Caco-2 (cell line): Measurements from ENCODE around the gene GOLGA6A. TPM values are rescaled to one million over a fixed set of nuclear protein-coding genes. Genes with fewer than 3 reads are reported as not detected.

Experiments used
- BruUV-seq: library from RNA; stranded (reverse); fragments of 400-500 nt; replicated peaks from 2 replicates; lab custom pipeline; 2021; lab: Mats Ljungman, UMichigan
- CTCF ChIA-PET: fragments of 300-600 bp; sonication (Branson Sonifier 250); formaldehyde crosslinking; loops from one replicate; lab custom pipeline; 2022; ENCODE audit warnings: antibody characterized with exemption; lab: Charles Lee
- POLR2A ChIA-PET: fragments of 300-600 bp; sonication (Branson Sonifier 250); formaldehyde crosslinking; loops from one replicate; lab custom pipeline; 2022; ENCODE audit warnings: antibody characterized with exemption; lab: Charles Lee
- DNase-seq, 2 experiments: peaks; one replicate each; pipeline versions ENCODE4 v3.0.0 to v3.0.0-alpha.2; 2020 to 2022
- H3K27me3 ChIP-seq: replicated peaks from 2 replicates; pipeline ENCODE4 v1.6.0; 2011; ENCODE audit warnings: low read length; ENCODE audit not compliant: control insufficient read depth, insufficient read depth
- H3K36me3 ChIP-seq: 2 replicates; pipeline ENCODE4 v1.5.1; 2011; ENCODE audit warnings: low read length; ENCODE audit not compliant: control insufficient read depth, insufficient read depth
- H3K4me1 ChIP-seq: fragments of 250-450 bp; sonication (Bioruptor Pico); 2 replicates; pipeline ENCODE4 v1.5.1; 2020; ENCODE audit warnings: mild to moderate bottlenecking
- H3K4me3 ChIP-seq: 2 replicates; pipeline ENCODE4 v1.5.1; 2011; ENCODE audit warnings: low read depth, mild to moderate bottlenecking, control low read depth, low read length
- H3K9me3 ChIP-seq: fragments of 250-450 bp; sonication (Bioruptor Pico); 2 replicates; pipeline ENCODE4 v1.5.1; 2020; ENCODE audit warnings: mild to moderate bottlenecking, moderate library complexity
- H3K27ac Mint-ChIP-seq: one replicate; pipeline ENCODE4 v1.8.0; 2022; ENCODE audit warnings: mixed read lengths; ENCODE audit not compliant: unreplicated experiment
- H3K27me3 Mint-ChIP-seq: one replicate; pipeline ENCODE4 v1.8.0; 2022; ENCODE audit warnings: mixed read lengths; ENCODE audit not compliant: insufficient read depth, unreplicated experiment
- H3K36me3 Mint-ChIP-seq: one replicate; pipeline ENCODE4 v1.8.0; 2022; ENCODE audit warnings: mild to moderate bottlenecking, mixed read lengths; ENCODE audit not compliant: insufficient read depth, unreplicated experiment
- H3K4me1 Mint-ChIP-seq: one replicate; pipeline ENCODE4 v1.8.0; 2022; ENCODE audit warnings: low read depth, mixed read lengths; ENCODE audit not compliant: unreplicated experiment
- H3K4me3 Mint-ChIP-seq: one replicate; pipeline ENCODE4 v1.8.0; 2022; ENCODE audit warnings: mild to moderate bottlenecking, moderate library complexity, mixed read lengths; ENCODE audit not compliant: unreplicated experiment
- H3K9me3 Mint-ChIP-seq: one replicate; pipeline ENCODE4 v1.8.0; 2022; ENCODE audit warnings: mixed read lengths; ENCODE audit not compliant: unreplicated experiment
- intact Hi-C: fragments of 100-400 bp; cut with micrococcal nuclease; formaldehyde crosslinking; loops from one replicate; pipeline ENCODE4 v1.10.0; 2022; ENCODE audit not compliant: unreplicated experiment
- total RNA-seq: library from RNA; stranded (reverse); gene quantifications from 2 replicates; pipeline ENCODE4 v1.2.3, GENCODE V29; 2022
- TF ChIP-seq, protein P1 (sequence below), 2 experiments: fragments of 200-600 bp in 1 of 2; IDR thresholded peaks; 1 replicate in 1 of 2; 2 replicates in 1 of 2; pipeline versions ENCODE4 v1.5.1 to v1.8.0; 2011 to 2022; ENCODE audit warnings: antibody characterized with exemption in 1 of 2, control low read depth in 1 of 2, inconsistent platforms in 1 of 2, low read depth in 1 of 2, low read length in 1 of 2, mild to moderate bottlenecking in 1 of 2, moderate library complexity in 1 of 2; ENCODE audit not compliant: insufficient read depth in 1 of 2, severe bottlenecking in 1 of 2, unreplicated experiment in 1 of 2

GOLGA6A gene
- total RNA-seq, 1 experiment from 2014 or later = not detected

DNA sequence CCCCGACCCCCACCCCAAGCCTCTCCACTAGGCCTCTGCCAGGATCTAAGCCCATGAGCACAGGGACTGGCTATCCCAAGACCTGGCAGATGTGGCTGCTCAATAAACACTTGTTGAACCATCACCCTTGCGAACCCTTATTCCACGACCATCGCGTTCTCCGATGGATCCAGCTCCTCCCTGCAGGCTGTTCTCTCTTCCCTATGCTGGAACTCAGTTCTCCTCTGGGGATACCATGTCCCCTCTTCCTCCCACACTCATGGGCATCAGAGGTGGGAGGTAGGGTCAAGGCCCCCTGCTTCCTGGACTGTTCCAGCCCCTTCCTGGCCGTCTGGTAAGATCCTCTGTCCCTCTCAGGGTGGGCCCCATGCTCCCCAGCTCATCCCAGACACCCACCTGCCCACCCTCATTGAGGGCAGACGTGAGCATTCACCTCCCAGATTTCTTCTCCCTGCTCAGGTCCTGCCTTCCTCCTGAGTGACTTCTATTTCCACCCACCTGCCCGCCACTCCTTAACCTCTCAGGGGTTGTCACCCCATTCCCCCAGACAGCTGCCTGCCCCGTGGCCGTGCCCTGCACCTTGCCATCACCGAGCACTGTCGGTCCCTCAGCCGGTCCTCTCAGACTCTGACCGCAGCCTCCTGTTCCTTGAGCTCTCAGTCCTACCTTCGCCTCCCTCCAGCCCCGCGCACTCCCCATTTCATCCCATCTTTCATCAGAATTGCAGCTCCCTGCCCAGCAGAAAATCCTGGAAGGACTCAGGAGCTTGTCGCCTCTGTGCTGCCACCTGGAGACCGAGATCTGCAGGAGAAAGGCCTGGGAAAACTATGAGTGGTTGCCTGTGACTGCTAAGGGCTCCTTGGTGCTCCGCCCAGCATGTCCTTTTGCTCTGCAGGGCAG, 45.8 kb downstream of the GOLGA6A start:
- Histone ChIP-seq H3K9me3 (no peaks in the 10 kb centered on the region), H3K4me3 (no peak overlapping the region), H3K4me1 (no peaks in the 10 kb centered on the region), H3K27me3 (no peaks in the 10 kb centered on the region), H3K36me3 (no peaks in the 10 kb centered on the region)
- no peaks in the 10 kb centered on the region for H3K4me1 Mint-ChIP-seq
- TF ChIP-seq, protein P1, sequence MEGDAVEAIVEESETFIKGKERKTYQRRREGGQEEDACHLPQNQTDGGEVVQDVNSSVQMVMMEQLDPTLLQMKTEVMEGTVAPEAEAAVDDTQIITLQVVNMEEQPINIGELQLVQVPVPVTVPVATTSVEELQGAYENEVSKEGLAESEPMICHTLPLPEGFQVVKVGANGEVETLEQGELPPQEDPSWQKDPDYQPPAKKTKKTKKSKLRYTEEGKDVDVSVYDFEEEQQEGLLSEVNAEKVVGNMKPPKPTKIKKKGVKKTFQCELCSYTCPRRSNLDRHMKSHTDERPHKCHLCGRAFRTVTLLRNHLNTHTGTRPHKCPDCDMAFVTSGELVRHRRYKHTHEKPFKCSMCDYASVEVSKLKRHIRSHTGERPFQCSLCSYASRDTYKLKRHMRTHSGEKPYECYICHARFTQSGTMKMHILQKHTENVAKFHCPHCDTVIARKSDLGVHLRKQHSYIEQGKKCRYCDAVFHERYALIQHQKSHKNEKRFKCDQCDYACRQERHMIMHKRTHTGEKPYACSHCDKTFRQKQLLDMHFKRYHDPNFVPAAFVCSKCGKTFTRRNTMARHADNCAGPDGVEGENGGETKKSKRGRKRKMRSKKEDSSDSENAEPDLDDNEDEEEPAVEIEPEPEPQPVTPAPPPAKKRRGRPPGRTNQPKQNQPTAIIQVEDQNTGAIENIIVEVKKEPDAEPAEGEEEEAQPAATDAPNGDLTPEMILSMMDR (IDR thresholded peaks at IDR 0.05; ENCODE audit: insufficient read depth in 1 of 2, low read depth in 1 of 2, low read length in 1 of 2, severe bottlenecking in 1 of 2, unreplicated experiment in 1 of 2) = peak; percentile 60 to 82
- H3K27ac Mint-ChIP-seq = no peak overlapping the region
- intact Hi-C loops = loop anchor here (1.0 to 5.0 kb wide), 2 partner anchors 44 to 63 kb away; partner anchors contain the start of genes PML and STOML1
- no peaks in the 10 kb centered on the region for H3K9me3 Mint-ChIP-seq
- ChIA-PET CTCF (interaction anchor here (0.7 to 6.2 kb wide), 8 partner anchors 9 to 85 kb away, joined by 3 to 194 read pairs (median 8); partner anchors contain the start of gene PML), POLR2A (interaction anchor here (0.6 kb wide), 1 partner anchor 42 kb away, joined by 4 read pairs; no protein-coding TSS in a partner anchor)
- no peaks in the 10 kb centered on the region for H3K36me3 Mint-ChIP-seq
- no peak overlapping the region for H3K4me3 Mint-ChIP-seq
- DNase-seq = peak; percentile 72 to 74
- BruUV-seq = no TSS peak
- no peaks in the 10 kb centered on the region for H3K27me3 Mint-ChIP-seq

DNA sequence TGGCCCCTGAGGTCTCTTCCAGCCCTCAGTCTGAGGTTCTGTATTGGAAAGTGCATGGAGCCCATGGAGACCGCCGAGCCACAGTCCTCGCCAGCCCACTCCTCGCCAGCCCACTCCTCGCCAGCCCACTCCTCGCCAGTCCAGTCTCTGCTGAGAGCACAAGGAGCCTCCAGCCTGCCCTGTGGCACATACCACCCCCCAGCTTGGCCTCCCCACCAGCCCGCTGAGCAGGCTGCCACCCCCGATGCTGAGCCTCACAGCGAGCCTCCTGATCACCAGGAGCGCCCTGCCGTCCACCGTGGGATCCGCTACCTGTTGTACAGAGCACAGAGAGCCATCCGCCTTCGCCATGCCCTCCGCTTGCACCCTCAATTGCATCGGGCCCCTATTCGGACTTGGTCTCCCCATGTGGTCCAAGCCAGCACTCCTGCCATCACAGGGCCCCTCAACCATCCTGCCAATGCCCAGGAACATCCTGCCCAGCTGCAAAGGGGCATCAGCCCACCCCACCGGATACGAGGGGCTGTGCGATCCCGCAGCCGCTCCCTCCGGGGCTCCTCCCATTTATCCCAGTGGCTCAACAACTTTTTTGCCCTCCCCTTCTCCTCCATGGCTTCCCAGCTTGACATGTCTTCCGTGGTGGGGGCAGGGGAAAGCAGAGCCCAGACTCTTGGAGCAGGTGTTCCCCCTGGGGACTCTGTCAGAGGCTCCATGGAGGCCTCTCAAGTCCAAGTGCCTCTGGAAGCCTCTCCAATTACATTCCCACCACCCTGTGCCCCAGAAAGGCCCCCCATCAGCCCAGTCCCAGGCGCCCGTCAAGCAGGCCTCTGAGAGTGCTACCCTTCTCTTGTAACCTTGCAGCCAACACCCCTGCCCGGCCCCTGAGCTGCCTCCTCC, 47.0 kb downstream of the GOLGA6A start:
- no TSS peak for BruUV-seq
- Histone ChIP-seq H3K36me3 (no peaks in the 10 kb centered on the region), H3K4me3 (no peak overlapping the region), H3K9me3 (no peaks in the 10 kb centered on the region), H3K4me1 (no peaks in the 10 kb centered on the region), H3K27me3 (no peaks in the 10 kb centered on the region)
- ChIA-PET CTCF (interaction anchor here (1.8 to 6.2 kb wide), 3 partner anchors 62 to 84 kb away, joined by 8 to 194 read pairs (median 15); no protein-coding TSS in a partner anchor), POLR2A (no interaction called here)
- no peak overlapping the region for H3K27ac Mint-ChIP-seq
- H3K4me3 Mint-ChIP-seq = no peak overlapping the region
- TF ChIP-seq, protein P1 (IDR thresholded peaks at IDR 0.05; ENCODE audit: insufficient read depth in 1 of 2, low read depth in 1 of 2, low read length in 1 of 2, severe bottlenecking in 1 of 2, unreplicated experiment in 1 of 2) = no peak
- H3K36me3 Mint-ChIP-seq = no peaks in the 10 kb centered on the region
- H3K9me3 Mint-ChIP-seq = no peaks in the 10 kb centered on the region
- intact Hi-C loops = loop anchor here (5.0 kb wide), 1 partner anchor 43 kb away; the partner anchor contains the start of genes PML and STOML1
- H3K4me1 Mint-ChIP-seq = no peaks in the 10 kb centered on the region
- H3K27me3 Mint-ChIP-seq = no peaks in the 10 kb centered on the region
- DNase-seq = no peak
